ENCODE results near the gene FA2H.

GRCh38 chr16:74761665-74762064, 13.0 kb downstream of the FA2H start:
- no peak for TF ChIP-seq POLR2AphosphoS5 (IDR thresholded peaks at IDR 0.05)
- no peak for TF ChIP-seq CTCF (IDR thresholded peaks at IDR 0.05)
